HUES64 (cell line): ENCODE results near the gene GALNT17.

Experiments
- H3K27ac ChIP-seq: 2 replicates; pipeline ENCODE4 v1.7.0; 2013; ENCODE audit warnings: low read depth, low read length, inconsistent platforms
- H3K27me3 ChIP-seq: 2 replicates; pipeline ENCODE4 v1.6.1; 2013; ENCODE audit warnings: mild to moderate bottlenecking, low read length; ENCODE audit not compliant: insufficient read depth
- H3K36me3 ChIP-seq: 2 replicates; pipeline ENCODE4 v1.6.1; 2013; ENCODE audit warnings: mild to moderate bottlenecking, low read length; ENCODE audit not compliant: insufficient read depth
- H3K4me1 ChIP-seq: 2 replicates; pipeline ENCODE4 v1.6.1; 2013; ENCODE audit warnings: mild to moderate bottlenecking, low read length, moderate library complexity; ENCODE audit not compliant: insufficient read depth
- H3K4me3 ChIP-seq: 2 replicates; pipeline ENCODE4 v1.5.1; 2013; ENCODE audit warnings: mild to moderate bottlenecking, low read length, moderate library complexity
- H3K9ac ChIP-seq: 2 replicates; pipeline ENCODE4 v1.6.1; 2013; ENCODE audit warnings: mild to moderate bottlenecking, low read depth, low read length
- H3K9me3 ChIP-seq: 2 replicates; pipeline ENCODE4 v1.6.1; 2013; ENCODE audit warnings: low read depth, low read length; ENCODE audit not compliant: insufficient read depth
- WGBS: fragments of 150-250, 120-280 bp; methylation state at CpG from one replicate; pipeline ENCODE4 v1.1.7; 2013; ENCODE audit warnings: missing lambda C conversion rate; 5-methylcytosine and 5-hydroxymethylcytosine counted together

GALNT17 gene

DNA sequence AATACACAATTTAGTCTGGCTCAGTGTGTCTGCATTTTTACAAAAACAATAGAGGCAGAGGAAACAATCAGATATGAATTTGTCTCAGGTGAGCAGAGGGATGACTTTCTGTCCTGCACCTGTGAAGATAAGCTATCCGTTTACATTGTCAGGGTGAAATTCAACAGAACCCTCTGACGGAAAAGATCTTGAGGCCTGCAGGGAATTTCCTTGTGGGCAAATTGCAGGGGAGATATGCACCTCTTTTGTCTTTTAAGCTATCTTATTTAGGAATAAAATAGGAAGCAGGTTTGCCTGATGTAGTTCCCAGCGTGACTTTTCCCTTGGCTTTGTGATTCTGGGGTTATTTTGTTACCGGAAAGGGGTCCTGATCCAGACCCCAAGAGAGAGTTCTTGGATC is 325.1 kb downstream of the GALNT17 start:
- Histone ChIP-seq H3K36me3 (no peaks in the 10 kb centered on the region), H3K27me3 (no peaks in the 10 kb centered on the region), H3K9me3 (no peaks in the 10 kb centered on the region), H3K27ac (peak overlapping the region; percentile 93), H3K4me3 (no peak overlapping the region), H3K4me1 (peaks cover 49% of the 10 kb centered on the region), H3K9ac (peak overlapping the region; percentile 59)
- WGBS: 8% methylated on average over 4 of the region's 4 CpGs

DNA sequence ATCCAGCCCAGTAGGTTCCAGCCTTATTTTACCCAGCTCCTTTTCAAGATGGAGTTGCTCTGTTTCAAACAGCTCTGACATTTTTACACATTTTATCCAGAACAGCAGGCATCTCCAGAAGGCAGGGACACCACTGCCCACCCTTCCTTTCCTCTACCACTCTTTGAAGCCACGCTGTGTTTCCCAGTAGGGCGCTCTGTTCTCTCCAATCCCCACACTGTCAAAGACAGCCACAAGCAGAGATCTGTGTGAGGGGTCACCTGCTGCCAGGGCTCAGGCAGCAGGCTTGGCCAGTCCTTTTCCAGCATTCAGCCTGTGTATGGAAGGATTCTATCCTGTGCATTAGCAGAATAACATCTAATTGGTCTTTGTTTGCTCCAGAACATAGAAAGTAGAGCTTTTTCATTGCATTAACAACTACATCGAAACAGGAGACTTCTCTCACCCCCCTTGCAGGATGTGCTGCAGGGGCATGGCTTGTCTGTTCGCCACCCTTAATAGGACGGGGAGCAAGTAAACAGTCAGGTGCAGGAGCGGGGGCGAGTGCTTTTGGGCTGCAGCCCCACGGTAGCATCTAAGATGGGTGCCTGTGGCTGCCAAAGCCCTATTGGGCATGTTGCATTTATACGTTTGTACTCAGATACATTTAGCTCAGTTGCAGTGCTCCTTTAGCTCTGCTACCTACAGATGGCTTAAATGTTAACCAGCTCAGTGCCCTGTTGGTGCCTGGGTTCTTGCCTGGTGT is 326.1 kb downstream of the GALNT17 start:
- Histone ChIP-seq H3K9ac (peak overlapping the region; percentile 50), H3K27ac (peak overlapping the region; percentile 93), H3K4me1 (peaks cover 47% of the 10 kb centered on the region), H3K36me3 (no peaks in the 10 kb centered on the region), H3K4me3 (no peak overlapping the region), H3K27me3 (no peaks in the 10 kb centered on the region), H3K9me3 (no peaks in the 10 kb centered on the region)
- 59% methylated on average over 9 of the region's 9 CpGs for WGBS

DNA sequence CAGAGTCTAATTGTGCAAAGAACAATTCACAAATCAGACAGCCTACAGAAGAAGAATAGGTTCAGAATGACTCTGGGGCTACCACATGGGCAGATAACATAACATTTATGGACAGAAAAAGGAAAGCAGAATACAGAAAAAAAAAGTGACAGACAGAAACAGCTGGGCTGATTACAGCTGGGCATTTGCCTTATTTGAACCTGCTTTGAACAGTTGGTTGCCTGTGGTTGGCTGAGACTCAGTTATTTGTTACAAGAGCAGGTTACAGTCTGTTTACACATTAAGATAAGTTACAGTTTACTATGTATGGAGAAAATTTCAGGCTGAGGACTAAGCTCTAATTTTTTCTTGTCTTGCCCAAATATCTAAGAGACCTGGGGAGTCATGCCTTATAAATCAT is 327.2 kb downstream of the GALNT17 start:
- Histone ChIP-seq H3K27ac (no peak overlapping the region; the same call in 1 of the 2 replicates), H3K9me3 (no peaks in the 10 kb centered on the region)

DNA sequence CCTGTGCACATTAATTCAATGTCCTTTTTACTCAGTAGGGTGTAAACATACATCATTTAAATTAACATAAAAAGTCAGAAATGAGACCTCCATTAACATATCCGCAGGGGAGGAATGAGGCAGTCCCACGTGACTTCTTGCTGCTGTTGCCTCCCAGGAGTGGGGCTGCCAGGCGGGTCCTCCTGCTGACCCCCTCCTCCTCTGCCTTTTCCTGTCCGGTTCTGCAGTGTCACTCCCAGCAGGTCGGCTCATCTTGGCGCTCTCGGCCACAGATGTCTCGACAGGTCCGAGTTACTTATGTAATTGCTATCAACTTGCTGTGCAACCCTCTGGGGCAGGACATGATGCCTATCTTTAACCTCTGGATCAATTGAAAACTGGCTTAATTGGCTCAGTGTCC is 329.6 kb downstream of the GALNT17 start:
- WGBS: 62% methylated on average over 9 of the region's 9 CpGs
- Histone ChIP-seq H3K36me3 (no peaks in the 10 kb centered on the region), H3K4me1 (peaks cover 58% of the 10 kb centered on the region), H3K9me3 (no peaks in the 10 kb centered on the region), H3K27me3 (no peaks in the 10 kb centered on the region), H3K9ac (no peak overlapping the region), H3K27ac (peak overlapping the region; percentile 43; the same call in 1 of the 2 replicates), H3K4me3 (no peak overlapping the region)

More for the DNA sequence above, 327.2 kb downstream of the GALNT17 start:
- Histone ChIP-seq H3K9ac (no peak overlapping the region), H3K27me3 (no peaks in the 10 kb centered on the region), H3K36me3 (no peaks in the 10 kb centered on the region), H3K4me3 (no peak overlapping the region), H3K4me1 (peaks cover 42% of the 10 kb centered on the region)

DNA sequence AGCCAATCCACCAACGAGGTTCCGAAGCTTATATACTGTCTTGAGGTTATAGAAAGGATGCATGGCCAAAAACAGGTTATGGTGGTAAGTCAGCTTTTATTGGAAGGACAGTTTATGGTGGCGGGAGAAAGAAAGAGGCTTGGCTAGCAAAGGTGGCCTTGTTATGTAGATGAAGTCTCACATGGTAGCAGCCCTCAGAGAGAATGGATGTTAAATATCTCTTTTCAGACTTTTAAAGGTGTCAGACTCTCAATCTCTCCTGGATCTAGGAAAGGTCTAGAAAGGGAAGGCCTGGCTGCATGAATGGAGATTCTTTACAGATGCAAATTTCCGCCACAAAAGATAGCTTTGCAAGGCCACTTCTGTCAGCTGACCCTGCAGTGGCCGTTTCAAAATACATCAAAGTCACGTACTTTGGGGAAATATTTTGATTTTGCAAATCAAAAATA is 333.8 kb downstream of the GALNT17 start:
- no peaks in the 10 kb centered on the region for H3K9me3 ChIP-seq
- 10% methylated on average over 6 of the region's 6 CpGs for WGBS
- H3K9ac ChIP-seq: peak overlapping the region; percentile 44; the same call in 1 of the 2 replicates
- no peak overlapping the region; the same call in 1 of the 2 replicates for H3K4me3 ChIP-seq
- H3K36me3 ChIP-seq: no peaks in the 10 kb centered on the region
- H3K4me1 ChIP-seq: peaks cover 48% of the 10 kb centered on the region
- peak overlapping the region; percentile 94 for H3K27ac ChIP-seq
- H3K27me3 ChIP-seq: no peaks in the 10 kb centered on the region

DNA sequence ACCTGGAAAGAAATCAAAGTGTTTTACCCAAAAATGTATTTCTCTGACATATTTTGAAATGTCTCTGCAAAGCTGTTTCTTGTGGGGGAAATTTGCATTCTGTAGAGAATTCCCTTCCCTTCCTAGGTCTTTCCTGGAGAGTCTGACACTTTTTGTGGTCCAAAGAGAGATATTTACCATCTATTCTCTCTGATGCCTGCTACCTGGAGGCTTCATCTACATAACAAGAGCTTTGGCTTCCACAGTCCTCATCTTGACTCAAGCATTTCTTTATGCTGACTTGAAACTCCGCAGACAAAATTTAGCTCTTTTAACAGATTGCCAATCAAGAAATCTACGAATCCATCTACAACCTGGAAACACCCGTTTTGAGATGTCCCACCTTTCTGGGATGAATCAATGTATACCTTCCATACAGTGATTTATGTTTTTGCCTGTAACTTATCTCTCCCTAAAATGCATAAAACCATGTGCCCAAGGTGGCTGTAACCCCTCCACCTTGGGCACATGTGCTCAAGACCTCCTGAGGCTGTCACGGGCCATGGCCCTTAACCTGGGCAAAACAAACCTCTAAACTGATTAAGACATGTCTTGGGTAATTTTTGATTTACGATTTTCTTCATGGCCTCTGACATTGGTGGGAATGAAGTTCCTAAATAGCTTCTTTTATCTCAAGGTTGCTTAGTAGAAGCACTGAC is 334.7 kb downstream of the GALNT17 start:
- peaks cover 48% of the 10 kb centered on the region for H3K4me1 ChIP-seq
- 30% methylated on average over 5 of the region's 5 CpGs for WGBS
- peak overlapping the region; percentile 94 for H3K27ac ChIP-seq
- no peaks in the 10 kb centered on the region for H3K9me3 ChIP-seq
- no peak overlapping the region for H3K4me3 ChIP-seq
- no peaks in the 10 kb centered on the region for H3K36me3 ChIP-seq
- no peaks in the 10 kb centered on the region for H3K27me3 ChIP-seq
- peak overlapping the region; percentile 2; the same call in 1 of the 2 replicates for H3K9ac ChIP-seq

DNA sequence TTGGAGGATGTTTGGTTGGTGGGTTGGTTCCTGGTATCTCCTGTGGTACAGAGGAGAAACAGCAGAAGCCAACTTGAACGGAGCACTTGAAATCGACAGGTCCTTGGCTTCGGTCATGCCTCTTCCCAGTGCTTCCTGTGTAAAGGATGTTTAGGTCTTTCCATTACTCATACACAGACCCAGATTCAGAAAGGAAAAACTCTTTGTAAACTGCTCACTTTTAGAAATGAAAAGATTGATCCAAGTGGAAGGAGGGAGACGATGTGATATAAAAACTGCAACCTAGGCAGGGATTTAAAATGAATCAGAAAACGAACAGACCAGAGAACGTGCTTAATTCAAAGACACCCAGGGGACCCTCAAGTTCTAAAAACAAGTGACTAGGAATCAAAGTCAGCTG is 338.4 kb downstream of the GALNT17 start:
- H3K9ac ChIP-seq: no peak overlapping the region
- WGBS: 89% methylated on average over 6 of the region's 6 CpGs

DNA sequence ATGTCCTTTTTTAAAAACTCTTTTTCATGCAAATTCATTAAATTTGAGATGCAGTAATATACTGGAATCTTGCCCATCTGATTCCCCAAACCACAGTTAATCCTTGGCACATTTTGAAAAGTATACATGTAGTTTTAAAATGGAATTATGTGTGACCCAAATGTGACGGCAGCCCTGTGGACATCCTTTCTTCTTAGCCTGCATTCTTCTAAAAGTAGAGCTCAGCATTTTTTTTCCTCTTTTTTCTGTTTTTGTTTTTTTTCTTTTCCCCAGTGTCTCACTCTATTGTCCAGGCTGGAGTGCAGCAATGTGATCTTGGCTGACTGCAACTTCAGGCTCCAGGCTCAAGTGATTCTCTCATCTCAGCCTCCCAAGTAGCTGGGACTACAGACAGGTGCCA is 338.9 kb downstream of the GALNT17 start:
- H3K9ac ChIP-seq: 0 out of 2 replicates have a peak overlapping the region, but pooled peaks have one; percentile 0
- peaks cover 12% of the 10 kb centered on the region for H3K9me3 ChIP-seq
- 100% methylated on average over 1 of the region's 1 CpG for WGBS
- peak overlapping the region; percentile 100; the same call in 1 of the 2 replicates for H3K27ac ChIP-seq
- H3K27me3 ChIP-seq: no peaks in the 10 kb centered on the region
- peaks cover 12% of the 10 kb centered on the region for H3K36me3 ChIP-seq
- no peak overlapping the region for H3K4me3 ChIP-seq
- H3K4me1 ChIP-seq: peaks cover 55% of the 10 kb centered on the region

More for the DNA sequence above, 338.4 kb downstream of the GALNT17 start:
- Histone ChIP-seq H3K36me3 (peaks cover 8% of the 10 kb centered on the region), H3K9me3 (peaks cover 10% of the 10 kb centered on the region), H3K27ac (peak overlapping the region; percentile 100), H3K4me1 (peaks cover 60% of the 10 kb centered on the region), H3K27me3 (no peaks in the 10 kb centered on the region), H3K4me3 (no peak overlapping the region)

DNA sequence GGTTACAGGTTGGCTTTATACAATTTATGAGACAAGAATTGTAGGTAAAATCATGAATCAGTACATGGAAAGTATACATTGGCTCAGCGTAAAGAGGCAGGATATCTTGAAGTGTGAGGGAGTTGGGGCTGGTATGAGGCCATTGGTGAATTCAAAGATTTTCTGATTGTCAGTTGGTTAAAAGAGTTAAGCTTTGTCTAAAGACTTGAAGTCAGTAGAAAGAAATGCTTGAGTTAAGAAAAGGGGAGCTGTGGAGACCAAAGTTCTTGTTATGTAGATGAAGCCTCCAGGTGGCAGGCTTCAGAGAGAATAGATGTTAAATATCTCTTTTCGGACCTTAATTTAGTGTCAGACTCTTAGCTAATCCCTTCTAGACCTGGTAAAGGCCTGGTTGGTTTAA is 341.0 kb downstream of the GALNT17 start:
- peaks cover 12% of the 10 kb centered on the region for H3K36me3 ChIP-seq
- H3K9me3 ChIP-seq: peaks cover 12% of the 10 kb centered on the region
- H3K4me1 ChIP-seq: peaks cover 36% of the 10 kb centered on the region
- no peaks in the 10 kb centered on the region for H3K27me3 ChIP-seq
- WGBS: 13% methylated on average over 2 of the region's 2 CpGs
- H3K27ac ChIP-seq: peak overlapping the region; percentile 100
- peak overlapping the region; percentile 81 for H3K9ac ChIP-seq
- 0 out of 2 replicates have a peak overlapping the region, but pooled peaks have one; percentile 12 for H3K4me3 ChIP-seq

DNA sequence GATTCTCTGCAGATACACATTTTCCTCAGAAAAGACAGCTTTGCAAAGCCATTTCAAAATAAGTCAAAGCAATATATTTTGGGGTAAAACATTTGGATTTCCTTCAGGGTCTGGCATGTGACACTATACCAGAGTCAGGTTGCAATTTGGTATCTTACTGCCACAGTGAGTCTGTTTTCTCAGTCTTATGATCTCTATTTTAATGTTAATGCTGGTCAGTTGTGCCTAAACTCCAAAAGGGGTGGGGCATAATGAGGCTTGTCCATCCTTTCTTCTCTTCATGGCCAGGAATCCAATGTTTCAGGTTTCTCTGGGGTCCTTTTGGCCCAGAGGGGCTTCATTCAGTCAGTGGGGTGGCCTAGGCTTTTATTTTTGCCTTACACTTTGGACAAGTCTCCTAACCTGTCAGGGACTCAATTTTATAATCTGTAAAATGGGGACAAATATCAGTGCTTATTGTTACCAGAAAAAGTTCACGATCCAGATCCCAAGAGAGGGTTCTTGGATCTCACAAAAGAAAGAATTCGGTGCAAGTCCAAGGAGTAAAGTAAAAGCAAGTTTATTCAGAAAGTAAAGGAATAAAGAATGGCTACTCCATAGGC is 341.5 kb downstream of the GALNT17 start:
- Histone ChIP-seq H3K9me3 (peaks cover 12% of the 10 kb centered on the region), H3K27ac (peak overlapping the region; percentile 100), H3K4me3 (no peak overlapping the region), H3K27me3 (no peaks in the 10 kb centered on the region), H3K36me3 (peaks cover 12% of the 10 kb centered on the region), H3K4me1 (peaks cover 36% of the 10 kb centered on the region), H3K9ac (peak overlapping the region; percentile 20)
- 68% methylated on average over 2 of the region's 2 CpGs for WGBS

DNA sequence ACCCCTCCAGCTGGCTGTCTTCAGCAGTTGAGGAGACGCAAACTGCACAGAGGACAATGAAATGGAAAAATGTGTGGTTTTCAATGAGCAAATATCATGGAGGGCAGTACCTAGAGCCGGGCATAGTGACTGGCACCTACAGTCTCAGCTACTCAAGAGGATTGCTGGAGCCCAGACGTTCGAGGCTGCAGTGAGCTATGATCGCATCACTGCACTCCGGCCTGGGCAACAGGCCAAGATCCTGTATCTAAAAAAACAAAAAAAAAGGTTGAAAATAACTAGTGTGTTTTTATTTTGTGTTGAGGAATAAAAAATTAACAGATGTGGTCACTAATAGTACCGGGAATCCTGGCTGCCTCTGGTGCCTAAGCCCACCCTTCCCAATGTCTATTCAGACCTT is 345.5 kb downstream of the GALNT17 start:
- no peak overlapping the region for H3K27ac ChIP-seq
- no peaks in the 10 kb centered on the region for H3K27me3 ChIP-seq
- 97% methylated on average over 7 of the region's 7 CpGs for WGBS

More for the DNA sequence above, 345.5 kb downstream of the GALNT17 start:
- no peak overlapping the region for H3K4me3 ChIP-seq
- no peak overlapping the region for H3K9ac ChIP-seq
- peaks cover 12% of the 10 kb centered on the region for H3K36me3 ChIP-seq
- peaks cover 12% of the 10 kb centered on the region for H3K9me3 ChIP-seq
- H3K4me1 ChIP-seq: peaks cover 26% of the 10 kb centered on the region
